Measurements from ENCODE around the gene GOLGA8K.
"Not testable (repeated sequence)": the region's sequence is repeated elsewhere in the genome, so short reads cannot be mapped to it uniquely, and the experiment has no call there.

GOLGA8K gene

DNA sequence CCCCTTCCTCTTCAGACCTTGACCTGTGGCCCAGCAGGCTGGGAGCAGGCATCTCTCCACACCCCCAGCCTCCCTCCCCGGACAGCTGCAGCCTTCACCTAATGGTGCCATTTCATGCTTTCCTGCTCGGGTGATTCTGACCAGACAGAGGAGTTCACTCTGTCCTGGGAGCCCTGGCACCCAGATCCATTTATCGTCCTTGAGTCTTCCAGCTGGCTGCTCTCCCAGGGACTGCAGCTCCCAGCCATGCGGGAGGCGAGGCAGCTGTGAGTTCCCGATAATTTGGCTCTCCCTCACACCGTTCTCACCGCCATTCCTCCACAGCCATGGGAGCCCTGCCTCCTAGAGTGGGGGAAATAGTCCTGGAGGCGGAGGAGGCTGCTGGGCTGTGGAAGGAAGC lies 32.6 kb downstream of the GOLGA8K start:
- H3K27me3 ChIP-seq (replicated peaks); H3K4me3 ChIP-seq (ENCODE audit: low read depth, low read length); H3K27ac ChIP-seq; H3K36me3 ChIP-seq (replicated peaks); DNase-seq; in situ Hi-C loops (cut with HindIII; ENCODE audit: low pct_ligation_motif_present, low sequenced_read_pairs): not testable (repeated sequence)

DNA sequence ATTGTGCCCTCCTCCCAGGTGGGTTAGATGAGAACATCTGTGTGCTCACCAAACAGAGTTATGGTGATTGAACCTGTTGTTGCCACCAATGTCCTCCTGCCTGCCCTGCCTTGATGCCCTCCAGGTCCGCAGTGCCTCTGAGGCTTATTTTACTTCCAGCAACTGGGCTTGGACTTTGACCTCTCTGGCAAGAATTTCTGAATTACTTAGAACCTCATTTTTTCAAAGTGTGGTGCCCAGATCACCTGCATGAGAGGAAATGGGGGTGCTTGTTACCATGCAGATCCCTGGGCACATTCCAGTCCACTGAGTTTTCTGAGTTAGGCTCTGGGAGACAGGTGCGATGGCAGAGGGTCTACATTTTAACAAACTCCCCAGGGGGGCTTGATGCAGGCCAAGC lies 33.0 kb downstream of the GOLGA8K start:
- H3K4me3 ChIP-seq (ENCODE audit: low read depth, low read length); DNase-seq; in situ Hi-C loops (cut with HindIII; ENCODE audit: low pct_ligation_motif_present, low sequenced_read_pairs); H3K36me3 ChIP-seq (replicated peaks); H3K27ac ChIP-seq; H3K27me3 ChIP-seq (replicated peaks): not testable (repeated sequence)

DNA sequence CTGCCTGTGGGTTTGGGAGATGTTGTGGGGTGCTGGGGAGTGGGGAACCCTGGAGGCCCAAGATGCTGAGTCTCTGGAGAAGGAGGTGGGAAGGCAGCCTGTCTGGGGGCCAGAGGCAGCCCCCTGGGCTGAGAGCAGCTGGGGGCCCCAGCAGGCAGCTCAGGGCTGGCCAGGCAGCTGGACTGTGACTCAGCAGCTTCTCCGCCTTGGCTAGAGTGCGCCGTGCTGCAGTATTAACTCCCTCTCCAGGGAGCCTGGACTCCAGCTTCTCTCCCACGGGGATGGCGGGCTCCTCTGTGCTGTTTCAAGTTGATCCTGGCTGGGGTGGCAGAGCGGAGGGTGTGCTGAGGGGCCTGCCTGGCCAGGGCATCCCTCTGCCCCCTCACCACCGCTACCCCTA lies 36.6 kb downstream of the GOLGA8K start:
- H3K36me3 ChIP-seq (replicated peaks); H3K27ac ChIP-seq; in situ Hi-C loops (cut with HindIII; ENCODE audit: low pct_ligation_motif_present, low sequenced_read_pairs); H3K27me3 ChIP-seq (replicated peaks); H3K4me3 ChIP-seq (ENCODE audit: low read depth, low read length); DNase-seq: not testable (repeated sequence)

DNA sequence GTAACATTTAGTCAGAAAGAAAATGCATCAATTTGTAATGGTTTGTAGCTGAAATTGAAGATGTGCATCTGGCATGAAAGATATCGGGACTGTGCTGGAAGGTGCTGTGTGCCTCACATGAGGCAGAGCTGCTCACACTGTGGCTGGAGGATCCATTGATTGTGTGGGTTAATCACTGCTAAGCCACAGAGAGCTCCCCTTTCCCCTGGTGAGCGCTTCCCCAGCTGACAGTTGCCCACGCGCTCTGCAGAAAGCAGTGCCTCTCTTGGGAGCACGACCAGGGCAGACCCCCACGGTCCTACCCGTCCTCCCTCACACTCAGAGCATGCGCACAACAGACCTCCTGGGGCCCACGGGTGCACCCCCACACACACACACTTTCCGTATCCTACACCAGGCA lies 37.1 kb downstream of the GOLGA8K start:
- H3K27ac ChIP-seq; H3K27me3 ChIP-seq (replicated peaks); in situ Hi-C loops (cut with HindIII; ENCODE audit: low pct_ligation_motif_present, low sequenced_read_pairs); DNase-seq; H3K36me3 ChIP-seq (replicated peaks); H3K4me3 ChIP-seq (ENCODE audit: low read depth, low read length): not testable (repeated sequence)

DNA sequence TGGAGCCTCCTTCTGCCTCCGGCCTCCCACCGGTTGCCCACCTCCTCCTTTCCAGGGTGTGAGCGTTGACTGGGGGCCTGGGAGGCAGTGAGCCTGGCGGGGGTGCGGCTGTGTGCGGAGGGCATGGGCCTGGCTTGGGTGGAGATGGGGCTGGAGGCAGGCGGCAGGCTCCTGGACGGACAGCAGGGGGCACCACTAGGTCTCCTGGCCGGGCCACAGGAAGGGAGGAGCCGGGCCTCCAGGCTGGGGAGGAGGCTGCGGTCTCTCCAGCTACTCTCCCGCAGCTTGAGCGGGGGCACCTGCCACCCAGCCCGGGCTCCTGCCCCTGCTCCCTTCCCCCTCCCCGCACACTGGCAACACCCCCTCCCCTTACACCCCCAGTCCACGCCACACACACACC lies 38.1 kb downstream of the GOLGA8K start:
- H3K27ac ChIP-seq; in situ Hi-C loops (cut with HindIII; ENCODE audit: low pct_ligation_motif_present, low sequenced_read_pairs); DNase-seq: not testable (repeated sequence)

DNA sequence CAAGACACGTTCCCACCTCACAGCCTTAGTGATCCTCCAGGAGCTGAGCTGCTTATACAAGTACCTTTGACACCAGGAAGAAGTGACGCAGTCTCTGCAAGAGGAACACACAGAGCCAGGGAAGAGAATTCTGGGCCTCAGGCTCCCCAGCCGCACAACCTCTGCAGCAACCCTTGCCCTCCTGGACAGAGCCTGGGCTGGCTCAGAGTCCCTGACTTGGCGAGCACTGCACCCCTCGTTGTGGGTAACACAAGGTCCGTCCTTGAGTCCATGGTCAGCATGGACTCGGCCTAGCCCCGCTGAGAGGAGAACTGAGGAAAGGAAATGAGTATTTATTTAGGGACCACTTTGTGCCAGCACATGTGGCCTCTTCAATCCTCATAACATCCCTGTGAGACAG lies 39.6 kb downstream of the GOLGA8K start:
- in situ Hi-C loops (cut with HindIII; ENCODE audit: low pct_ligation_motif_present, low sequenced_read_pairs); DNase-seq; H3K36me3 ChIP-seq (replicated peaks); H3K27ac ChIP-seq; H3K27me3 ChIP-seq (replicated peaks); H3K4me3 ChIP-seq (ENCODE audit: low read depth, low read length): not testable (repeated sequence)

More for the DNA sequence above, 38.1 kb downstream of the GOLGA8K start:
- H3K36me3 ChIP-seq (replicated peaks); H3K27me3 ChIP-seq (replicated peaks); H3K4me3 ChIP-seq (ENCODE audit: low read depth, low read length): not testable (repeated sequence)

DNA sequence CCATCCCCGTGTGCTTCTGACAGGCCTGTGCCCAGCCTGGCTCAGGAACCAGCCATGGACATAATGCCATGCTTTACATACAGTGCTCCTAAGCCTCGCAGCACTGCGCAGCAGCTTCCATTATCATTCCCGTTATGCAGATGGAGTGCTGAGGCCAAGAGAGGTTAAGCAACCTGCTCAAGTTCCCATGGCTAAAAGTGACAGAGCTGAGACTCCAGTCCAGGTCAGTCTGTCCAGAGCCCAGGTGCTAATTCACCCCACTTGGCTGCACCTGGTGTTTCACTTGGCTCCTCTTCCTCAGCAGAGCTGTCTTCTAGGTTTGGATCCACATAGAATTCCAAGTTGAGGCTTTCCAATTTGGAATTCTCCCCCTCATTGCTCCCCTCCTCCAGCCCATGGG lies 41.4 kb downstream of the GOLGA8K start:
- H3K4me3 ChIP-seq (ENCODE audit: low read depth, low read length); in situ Hi-C loops (cut with HindIII; ENCODE audit: low pct_ligation_motif_present, low sequenced_read_pairs); H3K27ac ChIP-seq; H3K36me3 ChIP-seq (replicated peaks); DNase-seq; H3K27me3 ChIP-seq (replicated peaks): not testable (repeated sequence)

DNA sequence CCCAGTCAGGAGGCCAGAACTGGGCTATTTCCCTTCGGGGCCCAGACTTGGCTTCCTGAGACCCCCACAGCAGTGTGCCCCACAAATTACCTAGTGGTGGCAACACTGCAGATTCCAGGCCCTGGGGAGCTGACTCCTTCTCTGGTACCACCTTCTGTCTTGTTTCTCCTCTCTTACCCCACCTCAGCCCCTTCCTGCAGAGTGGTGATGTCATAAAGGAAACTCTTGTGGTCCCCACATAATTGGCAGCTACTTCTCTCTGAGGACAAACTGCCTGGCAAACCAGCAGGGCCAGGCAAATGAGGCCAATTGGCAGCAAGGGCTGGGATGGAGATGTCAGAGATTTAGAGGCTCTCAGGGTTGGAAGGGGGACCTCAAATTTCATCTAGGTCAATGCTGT lies 44.6 kb downstream of the GOLGA8K start:
- H3K4me3 ChIP-seq (ENCODE audit: low read depth, low read length); DNase-seq; H3K27ac ChIP-seq; H3K36me3 ChIP-seq (replicated peaks); H3K27me3 ChIP-seq (replicated peaks); in situ Hi-C loops (cut with HindIII; ENCODE audit: low pct_ligation_motif_present, low sequenced_read_pairs): not testable (repeated sequence)

DNA sequence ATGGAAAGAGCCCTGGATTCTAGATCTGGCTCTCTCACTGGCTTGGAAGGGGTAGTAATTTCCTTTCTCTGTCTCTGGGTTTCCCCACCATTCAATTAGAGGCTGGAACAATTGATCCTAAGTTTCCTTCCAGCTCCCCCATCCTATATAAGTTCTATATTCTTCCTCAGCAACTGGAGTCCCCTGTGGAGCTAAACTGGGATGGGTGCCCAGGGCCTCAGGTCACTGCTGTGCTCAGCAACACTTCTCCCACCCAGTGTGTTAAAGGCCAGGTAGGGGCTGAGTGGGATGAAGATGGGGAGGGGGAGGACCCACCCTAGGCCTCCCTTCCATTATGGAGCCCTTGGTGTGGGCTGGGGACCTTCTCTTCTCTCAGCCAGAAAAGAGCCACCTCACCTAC lies 46.2 kb downstream of the GOLGA8K start:
- H3K27ac ChIP-seq; H3K27me3 ChIP-seq (replicated peaks); DNase-seq; H3K36me3 ChIP-seq (replicated peaks); in situ Hi-C loops (cut with HindIII; ENCODE audit: low pct_ligation_motif_present, low sequenced_read_pairs); H3K4me3 ChIP-seq (ENCODE audit: low read depth, low read length): not testable (repeated sequence)

DNA sequence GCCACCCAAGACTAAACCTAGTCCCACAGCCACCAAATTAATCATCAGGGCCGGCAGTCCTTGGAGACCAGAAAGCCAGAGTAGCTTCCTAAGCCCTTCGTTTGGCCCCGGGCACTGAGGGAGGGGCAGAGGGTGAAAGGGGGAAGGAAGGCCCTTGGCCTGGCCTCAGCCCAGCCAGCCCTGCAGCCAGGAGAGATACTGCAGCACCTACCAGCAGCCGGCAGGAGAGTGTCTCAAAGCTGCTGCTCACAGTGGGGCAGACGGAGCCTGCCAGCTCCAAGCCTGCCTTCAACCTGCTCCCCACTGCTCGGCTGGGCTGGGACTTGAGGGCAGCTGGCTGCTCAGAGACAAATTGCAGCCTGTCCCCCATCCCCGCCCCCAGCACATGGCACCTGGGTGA lies 50.3 kb downstream of the GOLGA8K start:
- in situ Hi-C loops (cut with HindIII; ENCODE audit: low pct_ligation_motif_present, low sequenced_read_pairs); H3K27me3 ChIP-seq (replicated peaks); H3K4me3 ChIP-seq (ENCODE audit: low read depth, low read length); DNase-seq; H3K36me3 ChIP-seq (replicated peaks); H3K27ac ChIP-seq: not testable (repeated sequence)

DNA sequence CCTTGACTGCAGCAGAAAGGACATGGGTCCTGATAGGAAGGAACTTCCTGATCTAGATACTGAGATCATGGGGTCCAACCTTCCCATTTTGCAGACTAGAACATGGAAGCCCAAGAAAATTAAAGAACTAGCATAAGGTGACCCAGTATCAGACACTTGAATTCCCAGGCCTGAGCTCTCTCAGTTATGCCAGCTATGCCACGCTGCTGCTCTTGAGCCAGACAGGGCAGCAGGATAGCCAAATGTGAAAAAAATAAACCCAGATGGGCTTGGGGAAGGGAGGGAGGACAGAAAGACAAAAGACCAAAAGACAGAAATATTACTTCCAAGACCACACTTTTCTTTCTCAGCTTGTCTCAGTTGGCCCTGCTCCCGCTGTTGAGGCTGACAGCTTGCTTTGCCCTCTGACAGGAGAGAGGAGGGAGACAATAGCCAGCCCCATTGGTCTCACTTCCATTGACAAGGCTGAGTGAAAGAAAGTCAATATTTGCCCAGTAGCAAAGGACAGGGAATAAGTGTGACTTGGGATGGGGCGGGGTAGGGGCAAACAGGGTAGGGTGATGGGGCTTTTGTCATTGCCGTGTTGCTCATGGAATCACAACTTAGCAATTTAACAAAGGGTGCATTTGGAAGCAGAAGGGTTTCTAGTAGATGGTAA lies 52.4 kb downstream of the GOLGA8K start:
- H3K27ac ChIP-seq; H3K36me3 ChIP-seq (replicated peaks); H3K4me3 ChIP-seq (ENCODE audit: low read depth, low read length); H3K27me3 ChIP-seq (replicated peaks); DNase-seq; in situ Hi-C loops (cut with HindIII; ENCODE audit: low pct_ligation_motif_present, low sequenced_read_pairs): not testable (repeated sequence)

DNA sequence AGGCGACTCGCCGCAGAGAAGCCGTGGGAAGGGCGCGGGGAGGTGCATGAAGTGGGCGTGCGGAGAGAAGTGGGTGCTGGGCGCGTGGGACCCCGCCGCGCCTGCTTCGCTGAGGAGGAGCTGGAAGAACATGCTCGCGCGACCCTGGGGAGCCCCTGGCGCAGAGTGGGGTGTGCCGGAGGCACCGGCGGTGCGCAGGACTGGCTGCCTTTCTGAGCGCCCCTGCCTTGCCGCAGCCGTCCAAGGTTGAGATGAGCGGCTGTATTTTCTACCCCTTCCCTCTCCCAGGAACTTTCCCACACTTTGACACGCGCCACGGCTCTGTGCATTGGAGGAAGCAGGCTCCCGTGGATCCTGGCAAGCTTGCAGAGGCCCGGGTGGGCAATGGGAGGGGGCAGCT lies 56.1 kb downstream of the GOLGA8K start:
- DNase-seq; H3K27me3 ChIP-seq (replicated peaks); H3K4me3 ChIP-seq (ENCODE audit: low read depth, low read length); H3K27ac ChIP-seq; H3K36me3 ChIP-seq (replicated peaks); in situ Hi-C loops (cut with HindIII; ENCODE audit: low pct_ligation_motif_present, low sequenced_read_pairs): not testable (repeated sequence)

DNA sequence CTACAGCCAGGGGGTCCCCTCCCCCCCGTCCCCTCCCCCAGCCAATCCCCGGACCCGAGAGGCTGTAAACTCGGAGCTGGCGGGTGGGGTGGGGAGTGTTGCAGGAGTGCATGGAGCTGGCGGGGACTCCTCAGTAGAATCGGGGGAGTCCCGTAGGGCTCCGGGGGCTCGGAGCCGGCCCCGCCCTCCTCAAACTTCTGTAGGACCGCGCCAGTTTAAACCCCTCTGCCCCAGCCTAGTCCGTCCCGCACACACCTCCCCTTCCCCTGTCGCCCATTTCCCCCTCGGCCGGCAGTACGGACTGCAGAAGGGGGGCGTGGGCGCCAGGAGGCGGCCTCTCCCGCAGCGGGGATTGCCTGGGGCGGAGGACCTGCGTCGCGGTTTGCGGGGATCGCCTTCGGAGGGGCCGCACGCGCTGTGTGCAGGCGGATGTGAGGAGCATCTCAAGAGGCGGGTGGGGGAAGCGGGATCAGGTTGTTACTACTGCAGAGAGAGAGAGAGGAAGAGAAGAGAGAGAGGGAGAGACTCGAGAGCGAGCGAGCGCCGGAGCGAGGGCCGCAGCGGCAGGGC lies 57.0 kb downstream of the GOLGA8K start:
- H3K27me3 ChIP-seq (replicated peaks); H3K27ac ChIP-seq; DNase-seq; H3K4me3 ChIP-seq (ENCODE audit: low read depth, low read length); in situ Hi-C loops (cut with HindIII; ENCODE audit: low pct_ligation_motif_present, low sequenced_read_pairs); H3K36me3 ChIP-seq (replicated peaks): not testable (repeated sequence)

DNA sequence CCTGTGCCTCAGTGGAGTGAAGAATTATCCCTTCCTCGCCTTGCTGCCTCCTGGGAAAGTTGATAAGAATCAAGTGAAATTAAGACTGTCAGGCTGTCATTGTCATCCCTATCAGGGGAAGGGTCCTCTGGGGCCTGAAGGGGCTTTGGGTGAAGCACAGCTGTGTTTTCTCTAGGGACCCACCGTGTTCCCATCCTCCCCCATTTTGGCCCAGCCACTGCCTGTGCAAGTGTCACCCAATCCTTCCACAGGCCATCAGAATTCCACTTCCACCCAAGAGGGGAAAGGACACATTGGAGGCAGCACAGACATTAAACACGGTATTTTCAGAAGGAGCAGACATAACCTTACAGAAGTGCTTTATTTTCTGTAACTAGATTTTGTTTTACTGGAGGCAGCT lies 59.2 kb downstream of the GOLGA8K start:
- DNase-seq; H3K27me3 ChIP-seq (replicated peaks); in situ Hi-C loops (cut with HindIII; ENCODE audit: low pct_ligation_motif_present, low sequenced_read_pairs); H3K4me3 ChIP-seq (ENCODE audit: low read depth, low read length); H3K27ac ChIP-seq; H3K36me3 ChIP-seq (replicated peaks): not testable (repeated sequence)

Measured in brain microvascular endothelial cell (primary cell).